PFSK-1 (cell line): ENCODE results near the gene CA5A.

ENCODE experiments used
- FOXP2 ChIP-seq: optimal IDR thresholded peaks from 2 replicates; pipeline ENCODE3; 2011; ENCODE audit warnings: borderline replicate concordance, control low read depth, inconsistent platforms; ENCODE audit not compliant: insufficient read depth; ENCODE audit errors: extremely low read length, extremely low read depth
- POLR2AphosphoS5 ChIP-seq: IDR thresholded peaks from 2 replicates; pipeline ENCODE4 v1.6.1; 2012; ENCODE audit warnings: low read depth, mild to moderate bottlenecking, control low read depth, low read length, moderate library complexity
- SIN3A ChIP-seq: IDR thresholded peaks from 2 replicates; pipeline ENCODE4 v1.6.1; 2012; ENCODE audit warnings: mild to moderate bottlenecking, low read length, moderate library complexity, borderline replicate concordance; ENCODE audit not compliant: insufficient read depth
- TAF1 ChIP-seq: IDR thresholded peaks from 2 replicates; pipeline ENCODE4 v1.6.1; 2012; ENCODE audit warnings: low read length, control low read depth, borderline replicate concordance; ENCODE audit not compliant: insufficient read depth
- TF ChIP-seq, protein P1 (sequence below), 2 experiments: IDR thresholded peaks; 2 replicates each; pipeline versions ENCODE4 v1.6.1 to v1.8.0; 2011 to 2012; ENCODE audit warnings: low read depth in 2 of 2, low read length in 2 of 2, control low read depth in 1 of 2, inconsistent platforms in 1 of 2, mild to moderate bottlenecking in 1 of 2, moderate library complexity in 1 of 2; ENCODE audit not compliant: insufficient read depth in 1 of 2

DNA sequence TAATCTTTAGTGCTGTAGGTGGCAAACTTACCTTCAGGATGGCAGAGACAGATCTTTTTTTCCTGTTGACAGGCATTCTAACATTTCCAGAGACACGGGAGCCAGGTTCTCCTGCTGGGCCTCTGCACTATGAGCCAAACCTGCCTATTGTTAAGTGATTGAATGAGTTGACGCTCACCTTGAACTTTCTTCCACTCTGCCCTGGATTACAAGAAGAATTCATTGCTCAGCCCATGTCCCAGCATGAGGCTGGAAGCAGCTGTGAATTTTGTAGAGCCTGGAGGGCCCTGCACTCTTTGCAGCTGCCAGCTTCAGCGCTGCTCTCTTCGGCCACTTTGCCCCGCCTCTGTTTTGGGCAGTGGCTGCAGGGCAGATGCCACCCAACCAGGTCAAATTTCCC lies 57.6 kb downstream of the CA5A start:
- TF ChIP-seq TAF1 (no peak), POLR2AphosphoS5 (no peak), SIN3A (no peak), FOXP2 (no peak)
- TF ChIP-seq, protein P1, sequence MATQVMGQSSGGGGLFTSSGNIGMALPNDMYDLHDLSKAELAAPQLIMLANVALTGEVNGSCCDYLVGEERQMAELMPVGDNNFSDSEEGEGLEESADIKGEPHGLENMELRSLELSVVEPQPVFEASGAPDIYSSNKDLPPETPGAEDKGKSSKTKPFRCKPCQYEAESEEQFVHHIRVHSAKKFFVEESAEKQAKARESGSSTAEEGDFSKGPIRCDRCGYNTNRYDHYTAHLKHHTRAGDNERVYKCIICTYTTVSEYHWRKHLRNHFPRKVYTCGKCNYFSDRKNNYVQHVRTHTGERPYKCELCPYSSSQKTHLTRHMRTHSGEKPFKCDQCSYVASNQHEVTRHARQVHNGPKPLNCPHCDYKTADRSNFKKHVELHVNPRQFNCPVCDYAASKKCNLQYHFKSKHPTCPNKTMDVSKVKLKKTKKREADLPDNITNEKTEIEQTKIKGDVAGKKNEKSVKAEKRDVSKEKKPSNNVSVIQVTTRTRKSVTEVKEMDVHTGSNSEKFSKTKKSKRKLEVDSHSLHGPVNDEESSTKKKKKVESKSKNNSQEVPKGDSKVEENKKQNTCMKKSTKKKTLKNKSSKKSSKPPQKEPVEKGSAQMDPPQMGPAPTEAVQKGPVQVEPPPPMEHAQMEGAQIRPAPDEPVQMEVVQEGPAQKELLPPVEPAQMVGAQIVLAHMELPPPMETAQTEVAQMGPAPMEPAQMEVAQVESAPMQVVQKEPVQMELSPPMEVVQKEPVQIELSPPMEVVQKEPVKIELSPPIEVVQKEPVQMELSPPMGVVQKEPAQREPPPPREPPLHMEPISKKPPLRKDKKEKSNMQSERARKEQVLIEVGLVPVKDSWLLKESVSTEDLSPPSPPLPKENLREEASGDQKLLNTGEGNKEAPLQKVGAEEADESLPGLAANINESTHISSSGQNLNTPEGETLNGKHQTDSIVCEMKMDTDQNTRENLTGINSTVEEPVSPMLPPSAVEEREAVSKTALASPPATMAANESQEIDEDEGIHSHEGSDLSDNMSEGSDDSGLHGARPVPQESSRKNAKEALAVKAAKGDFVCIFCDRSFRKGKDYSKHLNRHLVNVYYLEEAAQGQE (IDR thresholded peaks at IDR 0.05; ENCODE audit: insufficient read depth in 1 of 2, low read depth in 2 of 2, low read length in 2 of 2), result no peak
